GM18526 (cell line): ENCODE data around the gene PTPRN2.

Source experiments
- POLR2A ChIP-seq: IDR thresholded peaks from 3 replicates; pipeline ENCODE4 v1.6.1; 2011; ENCODE audit not compliant: insufficient read length; ENCODE audit errors: extremely low read depth

Gene PTPRN2

DNA sequence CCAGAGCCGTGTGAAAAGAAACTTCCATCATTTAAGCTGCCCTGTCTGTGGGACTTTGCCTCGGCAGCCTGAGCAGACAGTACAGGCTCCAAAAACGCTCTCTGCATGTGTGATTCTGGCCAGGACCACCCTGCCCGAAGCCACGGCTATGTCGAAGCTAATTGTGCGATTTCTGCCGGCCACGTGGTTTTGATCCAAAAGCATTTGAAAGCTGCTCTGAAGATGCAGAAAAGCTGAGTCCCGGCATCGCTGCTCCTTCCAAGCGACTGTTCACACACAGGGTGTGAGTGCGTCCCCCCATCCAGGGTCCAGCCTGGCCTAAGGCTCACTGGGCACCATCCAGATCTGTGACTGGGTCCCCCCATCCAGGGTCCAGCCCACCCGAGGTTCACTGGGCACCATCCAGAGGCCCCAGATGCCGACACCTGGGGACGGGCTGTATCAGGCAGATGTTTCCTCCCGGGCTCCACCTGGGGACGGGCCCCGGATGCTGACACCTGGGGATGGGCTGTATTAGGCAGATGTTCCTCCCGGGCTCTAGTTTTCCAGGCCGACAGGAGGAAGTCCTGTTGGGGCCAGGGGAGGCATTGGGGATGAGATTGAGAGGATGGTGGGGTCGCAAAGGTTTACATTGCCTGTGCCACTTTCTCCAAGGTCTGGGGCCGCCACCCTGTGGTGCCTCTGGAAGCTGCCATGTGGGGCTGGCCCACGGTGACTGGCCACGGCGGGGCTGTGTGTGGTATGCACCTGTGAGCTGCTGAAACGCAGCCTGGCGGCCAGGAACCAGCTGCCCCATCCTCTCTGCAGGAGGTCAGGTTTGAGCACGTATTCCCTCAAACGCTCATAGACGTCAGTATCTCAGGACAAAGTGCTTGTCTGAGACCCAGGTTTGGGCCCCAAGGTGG, 723.5 kb downstream of the PTPRN2 start:
- no peak for TF ChIP-seq POLR2A

- TF ChIP-seq POLR2A = no peak
Measured at GRCh38 chr7:157863176-157863575, 724.4 kb downstream of the PTPRN2 start.

GRCh38 chr7:157862731-157863130, 724.9 kb downstream of the PTPRN2 start:
- TF ChIP-seq POLR2A = no peak

- no peak for TF ChIP-seq POLR2A
Measured at GRCh38 chr7:157861551-157861950, 726.1 kb downstream of the PTPRN2 start.

GRCh38 chr7:157861031-157861491, 726.6 kb downstream of the PTPRN2 start:
- TF ChIP-seq POLR2A = no peak

GRCh38 chr7:157860406-157860805, 727.2 kb downstream of the PTPRN2 start:
- TF ChIP-seq POLR2A = no peak

GRCh38 chr7:157859915-157860314, 727.7 kb downstream of the PTPRN2 start:
- TF ChIP-seq POLR2A = no peak

GRCh38 chr7:157857578-157858075, 730.0 kb downstream of the PTPRN2 start:
- no peak for TF ChIP-seq POLR2A

GRCh38 chr7:157856873-157857577, 730.6 kb downstream of the PTPRN2 start:
- TF ChIP-seq POLR2A = no peak

- no peak for TF ChIP-seq POLR2A
Measured at GRCh38 chr7:157855452-157856213, 732.0 kb downstream of the PTPRN2 start.

GRCh38 chr7:157855016-157855415, 732.6 kb downstream of the PTPRN2 start:
- TF ChIP-seq POLR2A = no peak

- no peak for TF ChIP-seq POLR2A
Measured at GRCh38 chr7:157854066-157854891, 733.3 kb downstream of the PTPRN2 start.

GRCh38 chr7:157853789-157854065, 733.9 kb downstream of the PTPRN2 start:
- no peak for TF ChIP-seq POLR2A

DNA sequence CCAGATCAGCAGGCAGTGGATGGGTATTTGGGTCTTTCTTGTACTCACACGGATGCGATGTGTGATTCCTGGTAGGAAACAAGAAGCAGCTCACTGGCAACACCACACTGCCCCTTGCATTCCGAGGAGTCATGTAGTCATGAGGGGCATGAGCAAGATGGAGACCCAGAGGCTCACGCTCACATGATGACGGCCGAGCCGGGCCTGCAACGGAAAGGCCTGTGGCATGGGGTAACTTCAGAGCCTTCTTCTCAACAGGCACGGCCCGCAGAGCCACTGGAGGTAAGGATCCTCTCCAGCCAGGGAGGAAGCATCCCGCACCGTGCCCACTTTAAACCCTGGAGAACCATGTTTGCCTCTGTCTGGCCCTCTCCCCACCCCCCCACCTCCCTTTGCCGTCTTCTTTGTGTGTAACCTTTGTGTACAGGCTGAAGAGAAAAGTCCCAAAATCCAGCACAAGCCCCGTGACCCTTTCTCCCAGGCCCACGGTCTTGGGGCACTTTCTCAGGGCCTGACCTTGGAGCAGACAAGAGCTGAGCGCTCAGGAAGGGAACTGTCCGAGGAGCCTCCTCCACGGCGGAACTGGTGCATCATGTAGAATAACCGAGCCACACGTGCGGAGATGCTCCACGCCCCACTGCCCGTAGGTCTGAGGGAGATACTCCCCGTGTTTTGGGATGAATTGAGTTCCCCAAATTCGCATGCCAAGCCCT, 734.4 kb downstream of the PTPRN2 start:
- TF ChIP-seq POLR2A = no peak
